PFSK-1 (cell line): ENCODE data around the gene CLPSL1.

Source experiments
- FOXP2 ChIP-seq: optimal IDR thresholded peaks from 2 replicates; pipeline ENCODE3; 2011; ENCODE audit warnings: borderline replicate concordance, control low read depth, inconsistent platforms; ENCODE audit not compliant: insufficient read depth; ENCODE audit errors: extremely low read length, extremely low read depth
- POLR2AphosphoS5 ChIP-seq: IDR thresholded peaks from 2 replicates; pipeline ENCODE4 v1.6.1; 2012; ENCODE audit warnings: low read depth, mild to moderate bottlenecking, control low read depth, low read length, moderate library complexity
- SIN3A ChIP-seq: IDR thresholded peaks from 2 replicates; pipeline ENCODE4 v1.6.1; 2012; ENCODE audit warnings: mild to moderate bottlenecking, low read length, moderate library complexity, borderline replicate concordance; ENCODE audit not compliant: insufficient read depth
- TAF1 ChIP-seq: IDR thresholded peaks from 2 replicates; pipeline ENCODE4 v1.6.1; 2012; ENCODE audit warnings: low read length, control low read depth, borderline replicate concordance; ENCODE audit not compliant: insufficient read depth
- TF ChIP-seq, protein P1 (sequence below), 2 experiments: IDR thresholded peaks; 2 replicates each; pipeline versions ENCODE4 v1.6.1 to v1.8.0; 2011 to 2012; ENCODE audit warnings: low read depth in 2 of 2, low read length in 2 of 2, control low read depth in 1 of 2, inconsistent platforms in 1 of 2, mild to moderate bottlenecking in 1 of 2, moderate library complexity in 1 of 2; ENCODE audit not compliant: insufficient read depth in 1 of 2

CLPSL1 gene

DNA sequence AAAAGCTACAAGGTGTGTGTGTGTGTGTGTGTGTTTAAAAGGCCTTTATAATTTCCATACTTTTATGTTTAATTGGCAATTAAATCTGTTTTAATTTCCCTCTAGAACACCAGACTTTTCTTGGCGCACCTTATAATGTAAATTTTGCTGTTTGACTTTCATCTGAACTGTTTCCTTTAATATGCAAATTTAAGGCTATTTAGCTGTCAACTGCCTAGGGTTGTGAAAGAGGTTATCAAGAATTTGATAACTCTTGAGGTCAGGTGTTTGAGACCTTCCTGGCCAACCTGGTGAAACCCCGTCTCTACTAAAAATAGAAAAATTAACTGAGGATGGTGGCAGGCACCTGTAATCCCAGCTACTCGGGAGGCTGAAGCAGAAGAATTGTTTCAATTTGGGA lies 20.3 kb downstream of the CLPSL1 start:
- TF ChIP-seq POLR2AphosphoS5 (no peak), FOXP2 (no peak)
- TF ChIP-seq, protein P1, sequence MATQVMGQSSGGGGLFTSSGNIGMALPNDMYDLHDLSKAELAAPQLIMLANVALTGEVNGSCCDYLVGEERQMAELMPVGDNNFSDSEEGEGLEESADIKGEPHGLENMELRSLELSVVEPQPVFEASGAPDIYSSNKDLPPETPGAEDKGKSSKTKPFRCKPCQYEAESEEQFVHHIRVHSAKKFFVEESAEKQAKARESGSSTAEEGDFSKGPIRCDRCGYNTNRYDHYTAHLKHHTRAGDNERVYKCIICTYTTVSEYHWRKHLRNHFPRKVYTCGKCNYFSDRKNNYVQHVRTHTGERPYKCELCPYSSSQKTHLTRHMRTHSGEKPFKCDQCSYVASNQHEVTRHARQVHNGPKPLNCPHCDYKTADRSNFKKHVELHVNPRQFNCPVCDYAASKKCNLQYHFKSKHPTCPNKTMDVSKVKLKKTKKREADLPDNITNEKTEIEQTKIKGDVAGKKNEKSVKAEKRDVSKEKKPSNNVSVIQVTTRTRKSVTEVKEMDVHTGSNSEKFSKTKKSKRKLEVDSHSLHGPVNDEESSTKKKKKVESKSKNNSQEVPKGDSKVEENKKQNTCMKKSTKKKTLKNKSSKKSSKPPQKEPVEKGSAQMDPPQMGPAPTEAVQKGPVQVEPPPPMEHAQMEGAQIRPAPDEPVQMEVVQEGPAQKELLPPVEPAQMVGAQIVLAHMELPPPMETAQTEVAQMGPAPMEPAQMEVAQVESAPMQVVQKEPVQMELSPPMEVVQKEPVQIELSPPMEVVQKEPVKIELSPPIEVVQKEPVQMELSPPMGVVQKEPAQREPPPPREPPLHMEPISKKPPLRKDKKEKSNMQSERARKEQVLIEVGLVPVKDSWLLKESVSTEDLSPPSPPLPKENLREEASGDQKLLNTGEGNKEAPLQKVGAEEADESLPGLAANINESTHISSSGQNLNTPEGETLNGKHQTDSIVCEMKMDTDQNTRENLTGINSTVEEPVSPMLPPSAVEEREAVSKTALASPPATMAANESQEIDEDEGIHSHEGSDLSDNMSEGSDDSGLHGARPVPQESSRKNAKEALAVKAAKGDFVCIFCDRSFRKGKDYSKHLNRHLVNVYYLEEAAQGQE (IDR thresholded peaks at IDR 0.05; ENCODE audit: insufficient read depth in 1 of 2, low read depth in 2 of 2, low read length in 2 of 2) = no peak

DNA sequence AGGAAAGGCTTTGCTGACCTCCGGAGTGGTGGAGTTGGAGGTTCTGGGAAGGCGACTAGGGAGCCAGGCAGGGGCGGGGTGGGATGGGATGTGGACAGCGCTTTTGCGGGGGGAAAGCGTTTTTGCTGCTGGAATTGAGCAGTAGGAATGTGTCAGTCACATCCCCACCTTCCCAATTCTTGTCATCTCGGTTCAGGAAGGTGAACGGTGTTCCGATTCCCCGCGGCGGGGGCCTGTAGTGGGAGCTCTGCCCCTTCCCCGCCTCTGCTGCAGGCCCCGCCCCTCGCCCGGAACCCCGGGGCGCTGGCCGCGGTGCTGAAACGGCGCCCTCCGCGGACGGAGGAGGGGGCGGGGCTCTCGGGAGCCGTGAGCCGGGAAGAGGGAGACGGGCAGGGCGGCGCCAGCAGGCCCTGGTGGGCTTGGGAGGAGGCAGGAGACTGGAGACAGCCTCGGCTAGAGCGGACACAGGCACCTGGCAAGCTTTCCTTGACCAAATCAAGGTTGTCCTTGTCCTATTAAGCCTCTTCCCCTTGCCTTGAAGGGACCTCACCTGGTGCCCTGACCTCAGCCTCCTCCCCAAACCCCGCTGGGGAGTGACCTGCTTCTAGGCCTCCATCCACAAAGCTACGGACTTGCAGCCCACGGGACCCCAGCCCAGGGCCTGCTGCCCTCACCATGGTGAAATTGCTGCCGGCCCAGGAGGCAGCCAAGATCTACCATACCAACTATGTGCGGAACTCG lies 24.3 kb downstream of the CLPSL1 start, which contains the start of gene LHFPL5:
TSS of gene LHFPL5 (plus strand) at position 357 of the 741 bp plus-strand sequence. CDS start at position 676, 319 bp downstream.
- TF ChIP-seq SIN3A = peak; percentile 97; the same call in 1 of the 2 replicates
- no peak for TF ChIP-seq FOXP2
- TF ChIP-seq, protein P1 (IDR thresholded peaks at IDR 0.05; ENCODE audit: insufficient read depth in 1 of 2, low read depth in 2 of 2, low read length in 2 of 2) = peak; percentile 98

DNA sequence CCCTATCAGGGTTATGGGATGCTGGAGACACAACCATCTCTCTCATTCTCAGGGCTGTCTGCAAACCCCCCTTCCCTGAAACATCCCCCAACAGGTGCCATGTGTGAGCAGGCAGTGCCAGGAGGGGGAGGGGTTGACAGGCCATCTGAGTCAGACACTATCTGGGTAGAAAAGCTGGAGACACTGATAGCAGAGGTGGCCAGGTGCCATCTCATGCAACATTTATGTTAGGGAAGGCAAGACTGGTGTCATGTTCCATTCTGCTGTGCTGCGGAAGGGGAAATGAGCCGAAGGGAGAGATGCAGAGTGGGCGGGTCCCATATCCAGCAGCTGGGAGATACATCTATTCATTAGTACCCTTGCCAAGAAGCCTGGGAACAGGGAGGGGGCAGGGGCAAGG lies 27.9 kb downstream of the CLPSL1 start:
- TF ChIP-seq SIN3A (no peak), TAF1 (no peak), POLR2AphosphoS5 (no peak), FOXP2 (no peak)
- TF ChIP-seq, protein P1 (IDR thresholded peaks at IDR 0.05; ENCODE audit: insufficient read depth in 1 of 2, low read depth in 2 of 2, low read length in 2 of 2) = no peak

DNA sequence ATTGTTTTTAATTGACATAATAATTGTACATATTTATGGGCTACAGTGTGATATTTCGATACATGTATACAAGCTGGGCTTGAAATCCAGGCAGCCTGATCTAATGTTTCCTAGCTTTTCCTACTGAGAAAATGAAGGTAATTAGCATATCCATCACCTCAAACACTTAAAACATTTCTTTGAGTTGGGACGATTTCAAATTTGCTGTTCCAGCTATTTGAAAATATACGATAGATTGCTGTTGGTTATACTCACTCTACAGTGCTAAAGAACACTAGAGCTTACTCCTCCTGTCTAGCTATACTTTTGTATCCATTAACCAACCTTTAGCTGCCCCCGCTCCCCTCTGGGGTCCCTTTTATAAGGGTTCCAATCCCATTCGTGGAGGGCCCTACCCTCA lies 29.0 kb downstream of the CLPSL1 start:
- TF ChIP-seq SIN3A (no peak), TAF1 (no peak), FOXP2 (no peak), POLR2AphosphoS5 (no peak)
- TF ChIP-seq, protein P1 (IDR thresholded peaks at IDR 0.05; ENCODE audit: insufficient read depth in 1 of 2, low read depth in 2 of 2, low read length in 2 of 2) = no peak
